Measurements from ENCODE around the gene GIT2. TPM values are rescaled to one million over a fixed set of nuclear protein-coding genes. Genes with fewer than 3 reads are reported as not detected.

The GIT2 gene
- total and polyA plus RNA-seq, 8 donors, result 16.5 to 38.8 (median 30.0) TPM

DNA sequence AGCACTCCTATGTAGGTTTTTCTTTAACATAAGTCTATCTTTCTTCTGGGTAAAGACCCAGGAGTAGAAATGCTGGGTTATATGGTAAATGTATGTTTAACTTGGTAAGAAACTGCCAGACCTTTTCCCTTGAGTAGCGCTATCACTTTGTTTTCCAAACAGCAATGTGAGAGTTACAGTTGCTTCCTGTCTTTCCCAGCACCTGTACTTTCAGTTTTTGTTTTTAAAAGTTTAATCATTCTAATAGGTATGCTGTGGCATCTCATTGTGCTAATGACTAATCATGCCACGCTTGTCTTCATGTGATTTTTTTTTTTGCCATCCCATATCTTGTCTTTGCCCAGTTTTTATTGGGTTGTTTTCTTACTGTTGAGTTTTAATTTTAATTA lies 28.1 kb downstream of the GIT2 start:
- DNase-seq (no peak), FAIRE-seq (no peak), ATAC-seq (no peak)
- peaks cover 0 to 22% (median 13%) of the 10 kb centered on the region in 3 donors for H3K36me3 ChIP-seq
- no peak overlapping the region for H3K4me3 ChIP-seq
- intact Hi-C loops (cut with DNase I), result no loop called here
- WGBS, 2 donors, result 90 to 96% methylated on average over 2 of the region's 2 CpGs
- peaks cover 0 to 4% (median 3%) of the 10 kb centered on the region in 3 donors for H3K4me1 ChIP-seq
- H3K9me3 ChIP-seq, result no peaks in the 10 kb centered on the region
- no peak overlapping the region for H3K27ac ChIP-seq
- no peaks in the 10 kb centered on the region for H3K27me3 ChIP-seq
- no peak for TF ChIP-seq CTCF (IDR thresholded peaks at IDR 0.05)

DNA sequence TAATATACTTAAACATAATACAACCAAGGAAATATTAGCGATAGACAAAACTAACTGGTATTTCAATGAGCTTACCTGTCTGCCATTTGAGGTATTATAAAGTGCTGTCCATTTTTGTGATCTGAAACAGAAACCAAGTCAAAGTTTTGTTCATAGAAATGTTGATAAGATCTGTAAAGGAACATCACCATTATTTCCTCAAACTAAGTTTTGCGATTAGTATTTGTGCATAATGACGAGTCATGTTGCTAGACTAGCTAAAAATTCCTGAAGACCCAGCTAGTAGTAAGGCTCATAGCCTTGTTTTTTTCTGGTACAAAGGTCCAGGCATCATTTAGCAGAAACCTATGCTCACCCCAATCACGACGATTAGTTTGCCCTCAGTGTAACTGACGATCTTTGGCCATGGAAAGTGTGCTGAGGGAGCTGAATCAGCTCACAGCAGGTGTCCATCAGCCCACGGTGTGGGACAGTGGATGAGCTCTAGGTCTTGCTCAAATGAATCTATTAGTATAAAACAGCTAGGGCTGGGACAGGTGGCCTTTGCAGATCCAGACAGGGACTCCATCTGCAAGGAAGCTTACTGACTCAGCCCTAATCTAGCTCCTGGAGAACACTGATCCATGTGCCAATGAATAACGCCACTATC lies 28.7 kb downstream of the GIT2 start:
- DNase-seq (no peak), ATAC-seq (no peak), FAIRE-seq (no peak)
- H3K27ac ChIP-seq, result no peak overlapping the region
- 75 to 82% methylated on average over 8 of the region's 8 CpGs for WGBS, 2 donors
- H3K36me3 ChIP-seq, result peaks cover 0 to 22% (median 13%) of the 10 kb centered on the region in 3 donors
- peaks cover 0 to 4% (median 3%) of the 10 kb centered on the region in 3 donors for H3K4me1 ChIP-seq
- no peaks in the 10 kb centered on the region for H3K27me3 ChIP-seq
- no peak for TF ChIP-seq CTCF (IDR thresholded peaks at IDR 0.05)
- no peak overlapping the region for H3K4me3 ChIP-seq
- intact Hi-C loops (cut with DNase I), result no loop called here
- H3K9me3 ChIP-seq, result no peaks in the 10 kb centered on the region

GRCh38 chr12:109966546-109966945 lies 29.6 kb downstream of the GIT2 start:
- H3K4me3 ChIP-seq, result no peak overlapping the region
- ATAC-seq (no peak), DNase-seq (no peak), FAIRE-seq (no peak)
- H3K27me3 ChIP-seq, result no peaks in the 10 kb centered on the region
- no peaks in the 10 kb centered on the region for H3K9me3 ChIP-seq
- no peak overlapping the region for H3K27ac ChIP-seq
- TF ChIP-seq CTCF (IDR thresholded peaks at IDR 0.05), result no peak
- WGBS, 2 donors, result 92 to 96% methylated on average over 4 of the region's 4 CpGs
- peaks cover 0 to 4% (median 3%) of the 10 kb centered on the region in 3 donors for H3K4me1 ChIP-seq
- H3K36me3 ChIP-seq, result peaks cover 0 to 22% (median 13%) of the 10 kb centered on the region in 3 donors
- intact Hi-C loops (cut with DNase I), result no loop called here

DNA sequence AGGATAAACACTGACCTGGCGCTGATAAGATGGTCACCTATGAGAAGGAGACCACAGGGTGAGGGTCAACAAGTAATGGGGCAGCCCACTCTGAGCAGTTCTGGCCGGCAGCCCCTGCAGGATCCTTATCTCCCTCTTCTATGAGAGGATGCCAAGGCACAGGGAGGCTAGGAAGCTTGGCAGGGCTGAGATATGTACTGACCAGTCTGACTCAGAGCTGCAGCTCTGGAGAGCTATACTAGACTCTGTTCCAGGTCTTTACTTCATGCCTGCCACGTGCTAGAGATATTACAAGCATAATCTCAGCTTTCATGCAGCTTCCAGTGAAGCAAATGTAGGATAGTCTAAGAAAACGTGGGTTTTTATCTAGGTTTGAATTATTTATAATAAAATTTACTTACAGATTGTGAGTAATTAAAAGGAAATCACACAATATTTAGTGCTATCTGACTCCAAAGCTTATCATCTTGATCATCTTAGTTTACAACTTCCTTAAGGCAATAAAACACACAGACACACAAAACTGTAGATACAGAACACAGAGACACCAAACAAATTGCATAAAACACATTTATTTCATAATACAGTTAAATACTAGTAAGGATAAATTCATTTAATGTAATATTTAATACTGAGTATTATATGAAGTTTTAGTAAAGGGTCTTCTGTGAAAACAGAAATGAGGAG lies 32.3 kb downstream of the GIT2 start:
- Histone ChIP-seq H3K9me3 (no peaks in the 10 kb centered on the region), H3K4me1 (peaks cover 0 to 4% (median 3%) of the 10 kb centered on the region in 3 donors), H3K36me3 (peaks cover 0 to 22% (median 19%) of the 10 kb centered on the region in 3 donors), H3K27me3 (no peaks in the 10 kb centered on the region), H3K27ac (no peak overlapping the region), H3K4me3 (no peak overlapping the region)
- no peak for TF ChIP-seq CTCF (IDR thresholded peaks at IDR 0.05)
- WGBS, 2 donors, result 51 to 57% methylated on average over 4 of the region's 4 CpGs
- DNase-seq (peak in 1 of 6 donors; percentile 50), ATAC-seq (peak; percentile 79 to 85 (median 80)), FAIRE-seq (no peak)
- intact Hi-C loops (cut with DNase I), result no loop called here

DNA sequence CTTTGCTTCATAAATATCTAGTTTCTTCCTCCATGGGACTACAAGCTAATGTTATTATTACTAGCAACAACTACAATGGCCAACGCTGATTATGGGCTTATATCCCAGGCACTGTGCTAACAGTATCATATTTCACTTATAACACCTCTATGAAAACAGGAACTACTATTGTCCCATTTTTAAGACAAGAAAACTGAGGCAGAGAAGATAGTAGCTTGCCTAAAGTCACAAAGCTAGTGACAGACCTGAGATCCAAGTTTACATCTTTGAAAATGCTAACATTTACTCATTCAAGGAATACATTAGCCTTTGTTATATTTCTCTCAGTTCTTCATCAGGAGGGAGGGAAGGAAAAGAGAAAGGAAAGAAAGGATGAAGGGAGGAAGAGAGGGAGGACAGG lies 32.8 kb downstream of the GIT2 start:
- no peaks in the 10 kb centered on the region for H3K27me3 ChIP-seq
- H3K4me1 ChIP-seq, result peaks cover 0 to 4% (median 3%) of the 10 kb centered on the region in 3 donors
- 79 to 81% methylated on average over 1 of the region's 1 CpG for WGBS, 2 donors
- intact Hi-C loops (cut with DNase I), result no loop called here
- no peak overlapping the region for H3K4me3 ChIP-seq
- no peak for FAIRE-seq
- no peak for ATAC-seq
- H3K27ac ChIP-seq, result no peak overlapping the region
- H3K36me3 ChIP-seq, result peaks cover 0 to 21% (median 19%) of the 10 kb centered on the region in 3 donors
- DNase-seq, result no peak
- H3K9me3 ChIP-seq, result no peaks in the 10 kb centered on the region
- TF ChIP-seq CTCF (IDR thresholded peaks at IDR 0.05), result no peak

Measured in pancreas (tissue), 10 donors.